Right lung (tissue), 5 donors: ENCODE results near the gene FMNL2. TPM values are rescaled to one million over a fixed set of nuclear protein-coding genes. Genes with fewer than 3 reads are reported as not detected.

Experiments
- DNase-seq, 2 donors: peaks; one replicate each; pipeline ENCODE4 v3.0.0-alpha.2; 2013
- polyA plus RNA-seq, 5 donors: library from polyadenylated mRNA; unstranded; fragments of 120-200 nt; gene quantifications; one replicate each; pipeline versions ENCODE4 v1.2.1 to v1.2.3, GENCODE V29; 2013; ENCODE audit warnings: inconsistent platforms in 1 of 5, low replicate concordance in 1 of 5; ENCODE audit not compliant: insufficient read length in 5 of 5, insufficient read depth in 1 of 5

FMNL2 gene
- polyA plus RNA-seq, 5 donors: 51.4 to 89.6 (median 77.5) TPM

DNA sequence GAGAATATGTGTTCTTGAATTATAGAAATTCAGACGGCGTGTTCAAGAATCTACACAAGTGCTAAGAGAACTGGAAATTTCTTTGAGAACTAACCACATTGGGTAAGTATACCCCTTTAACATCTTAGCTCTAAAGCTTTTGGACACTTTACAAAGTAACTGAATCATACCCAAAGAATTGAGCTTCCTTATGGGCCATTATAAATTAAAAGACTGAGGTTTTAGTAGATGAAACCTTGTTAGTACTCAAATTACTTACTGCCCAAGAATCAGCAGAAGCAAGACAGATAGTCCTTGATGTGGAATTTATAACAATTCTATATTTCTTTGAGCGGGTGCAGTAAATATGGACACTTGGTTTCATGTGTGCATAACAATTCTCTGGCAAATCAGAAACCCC is 214.0 kb downstream of the FMNL2 start:
- DNase-seq: no peak

DNA sequence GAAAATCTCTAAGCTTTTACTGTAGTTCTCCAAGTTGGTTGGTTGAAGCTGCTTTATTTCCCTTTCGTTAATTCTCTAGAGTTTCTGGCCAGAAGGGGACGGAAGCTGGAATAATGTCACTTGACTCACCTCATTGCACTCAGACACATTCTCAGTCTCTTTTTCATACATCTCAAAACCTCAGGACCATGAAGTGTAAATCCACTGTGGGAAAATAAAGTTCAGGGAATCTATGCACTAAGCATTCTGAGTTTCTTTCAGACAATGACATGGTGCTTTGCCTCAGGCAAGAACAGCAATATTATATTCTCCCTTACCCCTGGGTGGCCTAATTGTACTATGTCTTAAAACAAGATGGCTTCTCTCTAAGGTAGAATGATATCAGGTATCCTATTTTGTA is 214.4 kb downstream of the FMNL2 start:
- no peak for DNase-seq

DNA sequence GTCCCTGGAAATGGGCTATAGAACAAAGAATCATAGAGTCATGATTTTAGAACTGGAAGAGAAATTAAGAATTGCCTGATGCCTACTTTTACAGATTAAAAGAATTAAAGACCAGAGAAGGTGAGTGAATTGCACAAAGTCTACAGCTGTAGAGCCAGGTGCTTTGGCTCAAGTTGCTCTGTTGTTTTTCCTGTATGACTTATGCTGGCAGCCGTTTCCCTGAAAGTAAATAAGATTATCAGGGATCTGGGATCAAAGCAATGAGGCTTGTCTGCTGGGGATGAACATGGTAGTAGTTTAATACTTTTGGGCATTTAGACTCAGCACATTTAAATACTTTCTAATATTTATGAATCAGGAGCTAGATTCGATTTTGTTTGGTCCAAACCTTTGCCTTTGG is 215.4 kb downstream of the FMNL2 start:
- DNase-seq: no peak

DNA sequence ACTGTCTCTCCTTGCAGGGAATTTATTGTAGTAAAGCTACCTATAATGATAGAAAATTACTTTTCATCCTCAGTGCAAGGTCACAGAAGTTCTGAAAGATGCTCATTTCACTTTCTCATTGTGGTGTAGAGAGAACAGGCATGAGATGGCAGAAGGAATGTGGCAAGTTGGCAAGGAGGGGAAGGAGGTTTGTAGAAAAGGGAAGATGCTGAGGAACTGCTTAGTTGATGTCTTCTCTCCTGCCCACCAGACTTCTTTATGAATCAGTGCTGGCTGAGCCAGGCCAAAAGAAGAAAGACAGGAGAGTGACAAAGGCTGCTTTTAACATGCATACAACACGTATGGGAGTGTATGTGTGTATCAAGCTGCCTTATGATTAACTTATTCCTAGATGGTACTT is 217.9 kb downstream of the FMNL2 start:
- no peak for DNase-seq

DNA sequence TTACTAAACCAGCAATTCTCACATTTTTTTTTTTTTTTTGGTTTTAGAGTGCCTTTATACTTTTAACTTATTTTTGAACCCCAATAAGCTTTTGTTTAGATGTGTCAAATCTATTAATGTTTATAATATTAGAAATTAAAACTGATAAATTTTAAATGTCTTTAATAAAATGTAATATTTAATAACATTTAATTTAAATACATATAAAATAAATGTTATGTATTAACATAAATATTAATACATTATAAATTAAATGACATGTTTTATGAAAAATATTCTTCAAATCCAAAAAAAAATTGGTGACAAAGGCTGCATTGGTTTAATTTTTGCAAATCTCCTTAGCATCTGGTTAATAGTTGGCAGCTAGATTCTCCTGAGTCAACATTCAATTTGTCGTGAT is 218.5 kb downstream of the FMNL2 start:
- no peak for DNase-seq

DNA sequence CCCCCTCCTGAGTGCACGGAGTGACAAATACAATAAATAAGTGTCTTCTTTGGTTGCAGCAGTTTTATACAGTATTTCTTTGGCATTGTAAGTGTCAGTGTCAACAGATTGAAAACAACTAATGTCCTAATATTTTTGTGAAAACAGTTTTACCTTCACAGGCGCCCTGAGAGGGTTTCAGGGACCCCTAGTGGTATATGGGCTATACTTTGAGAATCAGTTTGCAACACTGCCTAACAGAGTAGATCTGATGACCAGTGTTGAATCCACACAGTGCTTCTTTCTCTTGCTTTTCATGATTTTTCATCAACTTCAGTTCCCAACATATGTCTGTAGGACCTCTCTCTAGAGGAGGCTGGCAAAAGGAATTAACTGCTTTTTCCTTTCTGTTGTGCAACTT is 220.1 kb downstream of the FMNL2 start:
- no peak for DNase-seq

DNA sequence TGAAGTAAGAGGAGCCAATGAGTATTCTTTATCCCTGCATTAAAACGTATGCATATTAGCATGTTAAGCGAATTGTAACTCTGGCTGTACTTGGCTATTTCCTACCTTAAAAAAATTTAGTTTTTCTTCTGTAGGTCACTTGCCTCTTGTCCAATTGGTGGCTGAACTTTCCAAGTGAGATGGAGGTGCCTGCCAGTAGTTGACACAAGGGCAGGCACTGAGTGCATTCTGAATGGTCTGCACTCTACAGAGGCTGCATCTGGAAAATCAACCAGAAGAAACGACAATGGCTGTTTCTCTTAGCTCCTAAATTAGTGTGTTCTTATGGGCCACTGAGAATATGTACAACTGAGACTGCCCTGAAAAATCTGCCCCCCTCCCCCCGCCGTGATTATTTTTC is 221.5 kb downstream of the FMNL2 start:
- no peak for DNase-seq

DNA sequence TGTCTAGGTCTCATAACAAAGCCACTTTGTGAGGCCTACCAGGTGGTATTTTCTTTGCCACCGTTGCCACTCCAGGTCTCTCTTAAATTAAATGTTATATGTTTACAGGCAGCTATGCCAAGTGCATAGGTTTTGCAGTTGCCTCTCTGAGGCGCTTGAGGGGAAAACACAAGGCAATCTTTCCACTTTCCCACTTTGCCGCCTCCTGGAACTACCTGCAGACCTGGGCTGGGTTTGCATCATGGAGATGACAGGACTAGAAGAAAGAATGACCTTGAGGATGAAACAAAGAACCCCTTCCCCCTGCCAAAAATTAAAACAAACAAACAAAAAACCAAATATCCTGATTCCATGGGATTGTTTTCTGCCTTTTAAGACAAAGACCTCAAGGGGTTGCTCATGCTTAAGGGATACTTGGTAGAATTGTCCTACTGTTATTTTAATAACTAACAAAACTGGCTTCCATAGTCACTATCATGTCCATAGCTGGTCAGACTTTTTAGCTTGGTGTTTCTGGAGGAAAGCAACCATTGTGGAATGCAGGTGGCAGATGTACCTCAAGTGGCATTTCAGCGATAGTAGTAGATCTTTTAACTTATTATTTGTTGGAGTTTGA is 222.4 kb downstream of the FMNL2 start:
- no peak for DNase-seq

DNA sequence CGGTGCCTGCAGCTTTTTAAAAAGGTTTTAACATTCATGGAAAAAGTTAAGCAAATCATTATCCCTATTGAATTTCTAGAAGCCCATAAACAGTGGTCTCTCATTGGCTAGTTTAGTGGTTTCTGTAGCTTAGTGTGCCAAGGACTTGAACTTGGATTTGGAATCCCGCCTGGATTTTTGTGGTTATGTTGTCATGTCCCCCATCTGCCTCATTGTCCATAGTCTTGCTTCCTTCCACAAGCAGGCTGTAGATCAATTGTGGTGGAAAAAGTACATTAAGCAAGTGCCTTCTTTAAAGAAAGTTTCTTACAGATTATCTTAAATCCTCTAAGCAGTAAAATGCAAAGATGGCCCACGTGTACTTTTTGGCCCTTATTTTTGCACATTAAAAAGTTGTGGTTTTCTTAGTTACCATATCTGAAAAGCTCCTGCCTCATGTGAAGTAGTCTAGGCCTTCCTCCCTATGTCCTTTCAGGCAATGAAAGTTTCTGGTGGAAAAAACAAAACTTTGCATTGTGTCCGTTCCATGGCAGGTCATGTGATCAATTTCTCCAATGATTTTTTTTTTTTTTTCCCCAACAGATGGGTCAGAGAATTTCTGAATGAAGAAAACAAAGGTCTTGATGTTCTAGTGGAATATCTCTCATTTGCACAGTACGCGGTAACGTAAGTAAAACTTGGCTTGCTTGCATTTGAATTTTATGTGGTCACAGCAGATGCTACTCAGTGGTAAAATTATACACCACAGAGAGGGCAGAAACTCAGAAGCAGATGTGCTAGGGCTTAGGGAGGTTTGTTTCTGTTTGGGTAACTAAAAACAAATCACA is 223.4 kb downstream of the FMNL2 start:
- DNase-seq: no peak

DNA sequence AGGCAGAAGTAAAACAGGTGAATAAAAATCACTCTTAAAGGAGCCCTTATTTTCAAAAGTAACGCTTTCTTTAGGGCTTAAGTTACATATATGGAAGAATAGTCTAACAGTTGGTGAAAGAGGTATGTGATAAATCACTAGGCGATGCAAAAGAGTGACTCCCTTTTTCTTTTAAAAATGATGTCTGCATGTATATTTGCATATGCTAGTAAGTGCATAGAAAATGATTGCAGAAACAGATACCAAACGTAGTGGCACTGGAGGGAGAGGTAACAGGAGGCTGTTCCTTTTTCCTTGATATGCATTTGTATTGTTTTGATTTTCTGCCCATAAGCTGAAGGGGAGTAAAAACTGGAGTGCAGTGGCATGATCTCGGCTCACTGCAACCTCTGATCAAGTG is 224.0 kb downstream of the FMNL2 start:
- no peak for DNase-seq

DNA sequence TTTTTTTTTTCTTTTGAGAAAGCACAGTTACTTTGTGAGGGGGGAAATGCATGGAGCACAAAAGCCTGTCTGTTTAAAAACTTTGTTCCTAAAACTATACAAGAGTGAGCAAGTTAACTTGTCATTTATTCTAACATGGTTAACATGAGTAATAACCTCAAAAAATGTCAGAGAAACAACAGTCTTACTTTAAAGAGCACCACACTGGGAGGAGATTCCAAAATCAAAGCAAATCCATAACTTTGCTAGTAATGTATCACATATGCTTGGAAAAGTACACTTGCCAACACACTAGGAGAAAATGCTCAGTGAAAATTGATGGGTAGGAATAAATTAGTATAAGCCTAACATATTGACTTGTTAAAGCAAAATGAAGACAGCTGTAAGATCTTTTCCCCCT is 225.2 kb downstream of the FMNL2 start:
- DNase-seq: no peak

DNA sequence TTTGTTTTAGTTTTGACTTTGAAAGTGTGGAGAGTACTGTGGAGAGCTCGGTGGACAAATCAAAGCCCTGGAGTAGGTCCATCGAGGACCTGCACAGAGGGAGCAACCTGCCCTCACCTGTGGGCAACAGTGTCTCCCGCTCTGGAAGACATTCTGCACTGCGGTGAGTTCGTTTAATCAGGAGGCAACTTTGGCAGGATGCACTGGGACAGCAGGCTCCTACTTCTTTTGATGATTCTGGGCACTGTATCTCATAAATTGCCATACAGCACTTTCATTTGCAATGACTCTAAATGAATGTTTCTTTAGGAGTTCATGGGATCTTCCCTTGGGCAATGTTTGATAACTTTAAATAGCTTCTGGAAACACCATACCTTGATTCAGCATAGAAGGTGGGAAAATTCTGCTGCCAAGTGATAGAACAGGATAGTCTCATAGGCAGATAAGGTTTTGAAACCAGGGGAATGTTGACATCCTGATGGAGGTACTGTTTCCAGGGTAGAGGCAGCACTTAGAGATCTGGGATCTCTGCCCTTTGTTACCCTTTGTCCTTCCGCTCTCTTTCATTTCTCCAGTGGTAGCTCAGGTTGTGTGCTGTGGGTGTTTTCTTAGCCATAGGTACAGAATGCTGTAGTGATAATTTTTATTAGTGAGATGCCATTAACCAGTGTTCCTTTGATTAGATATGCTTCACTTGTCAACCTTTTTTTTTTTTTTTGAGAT is 226.1 kb downstream of the FMNL2 start:
- no peak for DNase-seq

DNA sequence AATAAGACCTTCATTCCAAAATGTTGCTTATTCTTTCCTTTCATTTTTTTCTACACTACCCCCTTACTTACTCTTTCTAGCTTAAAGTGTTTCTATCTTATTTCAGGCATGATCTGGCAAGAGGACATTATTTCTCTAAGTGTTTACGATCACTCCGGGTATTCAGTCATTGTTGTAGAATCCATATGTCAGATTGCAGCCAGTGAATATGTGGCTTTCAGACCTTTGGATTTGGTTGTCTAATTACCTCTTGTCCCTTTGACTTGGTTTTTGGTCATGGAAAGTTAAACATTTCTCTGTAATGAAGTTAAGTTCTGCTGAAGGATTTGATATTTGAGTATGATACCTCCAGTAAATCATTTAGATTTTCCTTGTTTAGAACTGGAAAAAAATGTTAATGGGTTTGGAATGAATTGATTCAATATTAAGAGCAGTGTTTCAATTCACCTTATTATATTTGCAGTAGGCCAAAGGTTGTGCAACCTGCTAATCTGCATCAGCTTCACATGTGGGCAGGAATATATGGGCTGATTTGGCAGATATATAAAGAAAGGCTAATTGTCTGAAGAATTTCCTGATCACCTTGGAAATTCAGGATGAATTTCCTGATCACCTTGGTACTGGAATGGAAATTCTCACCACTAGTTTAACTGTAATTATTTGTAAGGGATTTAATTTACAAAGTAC is 227.4 kb downstream of the FMNL2 start:
- DNase-seq: no peak

DNA sequence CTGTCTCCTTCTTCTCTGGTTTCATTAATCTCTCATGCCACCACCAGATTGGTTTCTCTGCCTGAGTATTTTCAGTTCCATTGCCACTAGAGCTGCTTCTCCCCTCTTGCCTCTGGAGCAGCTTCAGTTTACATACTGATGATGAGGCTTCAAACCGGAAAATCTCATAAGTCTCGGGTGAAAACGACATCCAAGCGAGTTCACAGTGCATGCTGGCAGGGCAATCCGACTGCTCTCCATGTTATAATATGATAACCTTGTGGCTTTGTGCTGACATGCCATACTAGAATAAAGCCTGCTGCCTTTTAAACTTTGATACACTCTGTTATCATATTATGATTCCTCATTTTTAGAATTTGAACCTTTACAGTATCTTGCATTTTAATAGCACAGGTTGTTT is 228.8 kb downstream of the FMNL2 start:
- no peak for DNase-seq

DNA sequence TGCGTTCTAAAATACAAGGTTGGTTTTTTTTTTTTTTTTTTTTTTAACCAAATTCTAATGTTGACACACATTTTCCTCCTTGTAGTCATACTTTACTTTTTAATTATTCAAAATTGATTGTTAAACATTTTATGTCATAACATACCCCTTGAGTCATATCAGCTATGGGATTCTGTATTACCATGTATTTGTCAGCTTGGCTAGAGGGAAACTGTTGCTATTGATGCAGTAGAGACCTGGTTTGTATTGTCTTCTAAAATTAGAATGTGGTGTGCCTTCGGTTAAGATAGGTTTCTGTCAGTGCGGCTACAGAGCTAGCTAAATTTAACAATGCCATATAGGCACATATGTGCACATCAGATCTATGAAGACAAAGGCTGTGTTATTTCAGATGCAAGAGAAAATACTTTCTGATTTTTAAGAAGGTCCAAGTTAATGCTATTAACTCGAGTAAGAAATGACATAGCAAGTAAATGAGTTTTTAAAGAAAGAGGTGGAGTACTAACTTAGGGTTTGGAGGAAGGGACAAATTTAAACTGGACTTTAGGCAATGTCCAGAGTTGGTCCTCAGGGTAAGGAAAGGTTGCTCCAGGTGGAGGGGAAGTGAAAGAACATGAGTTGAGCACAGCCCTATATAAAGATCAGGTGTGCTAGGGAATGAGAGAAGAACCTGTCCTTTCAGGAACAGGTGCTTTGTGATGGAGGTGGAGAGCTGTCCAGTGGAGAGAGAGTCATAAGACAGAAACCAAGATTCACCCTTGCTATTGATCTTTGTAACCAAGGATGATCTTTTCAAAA is 230.0 kb downstream of the FMNL2 start:
- no peak for DNase-seq

DNA sequence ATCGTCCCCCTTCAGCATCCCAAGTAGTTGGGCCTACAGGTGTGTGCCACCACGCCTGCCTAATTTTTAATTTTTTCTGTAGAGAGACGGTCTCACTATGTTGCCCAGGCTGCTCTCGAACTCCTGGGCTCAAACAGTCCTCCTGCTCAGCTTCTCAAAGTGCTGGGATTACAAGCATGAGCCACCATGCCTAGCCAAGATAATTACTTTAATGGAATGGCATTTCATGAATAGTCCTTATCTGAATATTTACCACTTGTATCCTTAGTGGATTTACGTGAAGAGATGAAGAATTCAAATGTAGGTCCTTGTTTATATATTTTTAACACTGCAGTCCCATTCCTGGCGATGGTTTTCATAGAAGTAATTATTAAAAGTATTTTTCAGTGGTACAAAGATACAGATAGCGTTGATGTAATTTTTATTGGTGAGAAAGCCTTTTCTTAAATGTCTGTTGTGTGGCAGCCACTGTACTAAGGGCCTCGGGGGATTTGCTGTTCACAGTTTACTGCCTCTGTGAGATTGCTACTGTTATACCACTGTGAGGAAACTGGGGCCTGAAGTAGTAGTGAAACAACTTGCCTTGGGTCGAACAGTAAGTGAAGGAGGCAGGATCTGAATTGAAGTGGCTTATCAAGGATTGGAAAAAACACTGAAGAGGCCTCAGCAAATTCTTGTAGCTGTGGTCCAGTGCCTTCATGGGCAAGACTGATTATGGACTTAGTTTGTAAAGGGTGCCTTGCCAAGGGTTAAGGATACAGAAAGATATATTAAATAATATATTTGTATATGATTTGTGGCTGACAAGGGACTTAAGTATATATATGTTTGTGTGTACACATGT is 231.1 kb downstream of the FMNL2 start:
- no peak for DNase-seq

DNA sequence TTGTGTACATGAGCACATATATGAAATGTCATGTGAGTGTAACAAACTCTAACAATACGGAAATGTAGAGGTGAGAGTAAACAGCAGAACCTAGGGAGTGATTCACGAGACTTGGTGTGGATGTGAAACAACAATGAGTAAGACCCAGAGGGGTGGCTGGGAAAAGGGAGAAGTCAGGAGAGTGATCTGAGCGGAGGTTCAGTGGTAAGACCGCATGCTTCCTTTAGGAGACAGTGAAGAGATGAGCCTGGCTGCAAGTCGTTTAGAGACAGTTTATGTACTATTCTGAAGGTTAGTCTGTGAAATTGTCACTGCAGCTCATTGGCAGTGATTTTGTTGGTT is 231.7 kb downstream of the FMNL2 start:
- no peak for DNase-seq

DNA sequence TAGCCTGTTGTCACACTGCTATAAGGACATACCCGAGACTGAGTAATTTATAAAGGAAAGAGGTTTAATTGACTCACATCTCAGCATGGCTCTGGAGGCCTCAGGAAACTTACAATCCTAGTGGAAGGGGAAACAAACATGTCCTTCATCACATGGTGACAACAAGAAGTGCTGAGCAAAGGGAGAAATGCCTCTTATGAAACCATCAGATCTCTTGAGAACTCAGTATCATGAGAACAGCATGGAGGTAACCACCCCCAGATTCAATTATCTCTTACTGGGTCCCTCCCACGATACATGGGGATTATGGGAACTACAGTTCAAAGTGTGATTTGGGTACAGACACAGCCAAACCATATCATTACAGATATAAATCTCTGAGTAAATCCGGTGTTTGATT is 233.6 kb downstream of the FMNL2 start:
- DNase-seq: no peak

DNA sequence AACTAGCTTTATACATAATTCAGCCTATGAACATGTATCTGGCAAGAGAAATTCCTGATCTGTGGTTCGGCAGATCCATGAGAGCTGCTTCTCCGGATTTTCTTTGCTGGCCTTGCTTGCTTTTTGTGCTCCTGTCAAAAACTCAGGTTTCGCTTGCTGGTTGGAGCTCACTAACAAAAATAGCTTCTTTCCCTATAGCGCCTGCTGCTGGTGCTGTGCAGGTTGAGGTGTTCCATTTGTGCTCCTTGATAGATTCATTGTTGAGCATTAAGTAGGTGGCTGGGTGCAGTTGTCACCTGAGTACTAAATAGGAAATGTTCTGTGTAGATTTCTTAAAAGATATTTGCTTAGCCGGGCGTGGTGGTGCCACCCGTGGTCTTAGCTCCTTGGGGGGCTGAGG is 234.2 kb downstream of the FMNL2 start:
- DNase-seq: no peak

DNA sequence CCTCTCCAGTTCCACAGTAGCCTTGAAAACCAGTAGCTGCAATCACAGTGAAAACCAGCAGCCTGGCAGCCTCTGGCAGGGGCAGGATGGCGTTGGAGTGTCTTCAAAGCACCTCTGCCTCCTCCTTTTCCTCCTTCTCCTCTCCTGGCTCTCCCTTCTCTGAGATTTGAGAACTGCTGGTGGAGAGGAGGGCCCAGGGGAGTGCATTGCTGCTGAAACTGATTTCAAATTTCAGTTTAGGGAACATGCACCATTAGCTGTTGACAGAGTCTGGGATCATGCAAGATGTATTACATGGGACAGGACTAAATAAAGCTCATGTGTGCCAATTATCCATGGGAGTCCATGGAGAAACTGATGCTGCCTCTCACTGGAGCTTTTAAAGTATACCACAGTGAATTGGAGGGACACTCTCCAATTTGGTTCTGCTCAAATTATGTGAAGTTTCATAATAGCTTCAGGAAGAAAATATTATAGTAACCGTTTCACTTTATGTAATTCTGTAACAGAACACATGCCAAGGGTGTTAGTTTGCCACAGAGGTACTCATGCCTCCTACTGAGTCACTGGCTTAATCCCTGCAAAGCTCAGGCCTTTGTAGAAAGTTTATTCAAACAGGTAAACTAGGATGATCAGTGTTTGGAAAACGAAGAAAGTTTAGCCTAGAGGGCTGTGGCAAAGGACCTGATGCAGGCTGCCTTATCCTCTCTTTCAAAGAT is 236.2 kb downstream of the FMNL2 start:
- DNase-seq: no peak
